K562 (cell line): ENCODE measurements around the gene UBE2M. TPM values are rescaled to one million over a fixed set of nuclear protein-coding genes. Genes with fewer than 3 reads are reported as not detected.

ENCODE experiments used
- ARNT ChIP-seq, 2 experiments: fragments of 450-650 bp; IDR thresholded peaks; 2 replicates each; pipeline ENCODE4 v1.6.1; 2016; ENCODE audit warnings: mild to moderate bottlenecking in 1 of 2
- CHD2 ChIP-seq: IDR thresholded peaks from 2 replicates; pipeline ENCODE4 v1.6.1; 2011; ENCODE audit warnings: low read depth, low read length
- ELF1 ChIP-seq: fragments of 200-800 bp; sonication (Bioruptor generic); IDR thresholded peaks from 2 replicates; pipeline ENCODE4 v1.6.1; 2016; ENCODE audit warnings: missing genetic modification characterization, missing compliant biosample characterization
- EWSR1 ChIP-seq: fragments of 450-650 bp; IDR thresholded peaks from 2 replicates; pipeline ENCODE4 v1.6.1; 2018; ENCODE audit warnings: borderline replicate concordance, mild to moderate bottlenecking, low read depth, moderate library complexity; ENCODE audit not compliant: partially characterized antibody
- KDM5B ChIP-seq: fragments of 200-600 bp; sonication (generic); IDR thresholded peaks from 2 replicates; pipeline ENCODE4 v1.6.1; 2012; ENCODE audit warnings: low read depth, mild to moderate bottlenecking, moderate library complexity, low read length, control low read depth, inconsistent platforms; ENCODE audit not compliant: insufficient replicate concordance
- MXI1 ChIP-seq: IDR thresholded peaks from 2 replicates; pipeline ENCODE4 v1.6.1; 2011; ENCODE audit warnings: low read depth, mild to moderate bottlenecking, improper control_type of control experiment, low read length
- NCOA1 ChIP-seq: fragments of 450-650 bp; IDR thresholded peaks from 2 replicates; pipeline ENCODE4 v1.6.1; 2016; ENCODE audit warnings: low read depth
- NFE2L1 ChIP-seq: fragments of 450-650 bp; IDR thresholded peaks from 2 replicates; pipeline ENCODE4 v1.6.1; 2016; ENCODE audit warnings: missing genetic modification characterization, low read depth, mild to moderate bottlenecking, missing compliant biosample characterization, moderate library complexity, borderline replicate concordance
- SRSF1 ChIP-seq: fragments of 200-400 bp; formaldehyde crosslinking; IDR thresholded peaks from 2 replicates; pipeline ENCODE4 v1.6.1; 2017; ENCODE audit warnings: mild to moderate bottlenecking, low read depth, low read length, moderate library complexity
- SRSF9 ChIP-seq: fragments of 200-400 bp; formaldehyde crosslinking; IDR thresholded peaks from 2 replicates; pipeline ENCODE4 v1.6.1; 2017; ENCODE audit warnings: low read depth, low read length, borderline replicate concordance
- ZBTB8A ChIP-seq: fragments of 450-650 bp; IDR thresholded peaks from 2 replicates; pipeline ENCODE4 v1.6.1; 2018; ENCODE audit warnings: mild to moderate bottlenecking, moderate library complexity; ENCODE audit not compliant: partially characterized antibody
- ZNF121 ChIP-seq: sonication (generic); formaldehyde crosslinking; conservative IDR thresholded peaks from 2 replicates; pipeline ENCODE4 v1.8.0; 2022; ENCODE audit warnings: missing genetic modification reagents
- ZNF134 ChIP-seq: fragments of 250-450 bp; sonication (Bioruptor Pico); conservative IDR thresholded peaks from 2 replicates; pipeline ENCODE4 v1.4.0; 2020
- ZNF165 ChIP-seq: fragments of 250-450 bp; sonication (Bioruptor Pico); IDR thresholded peaks from 2 replicates; pipeline ENCODE4 v1.4.0; 2020; ENCODE audit warnings: borderline replicate concordance
- ZNF24 ChIP-seq: fragments of 450-650 bp; IDR thresholded peaks from 2 replicates; pipeline ENCODE4 v1.6.1; 2016
- ZNF324 ChIP-seq: fragments of 250-450 bp; sonication (Bioruptor Pico); IDR thresholded peaks from 2 replicates; pipeline ENCODE4 v1.4.0; 2020; ENCODE audit warnings: mild to moderate bottlenecking
- ZNF408 ChIP-seq: fragments of 250-450 bp; sonication (Bioruptor Pico); IDR thresholded peaks from 2 replicates; pipeline ENCODE4 v1.4.0; 2020; ENCODE audit warnings: low read depth, mild to moderate bottlenecking, moderate library complexity
- ZNF583 ChIP-seq: fragments of 250-450 bp; sonication (Bioruptor Pico); IDR thresholded peaks from 2 replicates; pipeline ENCODE4 v1.4.0; 2020
- ZNF589 ChIP-seq: fragments of 200-800 bp; sonication (Bioruptor generic); IDR thresholded peaks from 2 replicates; pipeline ENCODE4 v1.6.1; 2016; ENCODE audit warnings: low read depth, missing genetic modification characterization, missing compliant biosample characterization
- polyA plus RNA-seq, 8 experiments: library from polyadenylated mRNA; depleted of rRNA in 4 of 8; stranded (reverse) in 5 of 8; unstranded in 3 of 8; fragments of >200 nt; fragmentation: Nextera tagmentation in 2 of 8; fragmentation: Illumina TruSeq in 1 of 8; extraction: Ambion mirVana in 2 of 8; extraction: Trizol in 1 of 8; gene quantifications; 2 replicates each; pipeline versions ENCODE4 v1.2.1 to v1.2.3, GENCODE V29; 2011 to 2014; ENCODE audit warnings: inconsistent platforms in 1 of 8, missing spikeins in 1 of 8
- total RNA-seq, 7 experiments: library from RNA; depleted of rRNA in 6 of 7; stranded (reverse); fragments of >200 nt in 6 of 7; fragmentation: Illumina TruSeq in 2 of 7; extraction: Trizol in 2 of 7; gene quantifications; 2 replicates each; pipeline versions ENCODE4 v1.2.1 to v1.2.3, GENCODE V29; 2011 to 2021; ENCODE audit warnings: low replicate concordance in 1 of 7
- TF ChIP-seq, protein P1 (sequence below): fragments of 250-450 bp; sonication (Bioruptor Pico); IDR thresholded peaks from 2 replicates; pipeline ENCODE4 v1.6.1; 2021; ENCODE audit warnings: mild to moderate bottlenecking
- TF ChIP-seq, protein P2 (sequence below): fragments of 250-450 bp; sonication (Bioruptor Pico); IDR thresholded peaks from 2 replicates; pipeline ENCODE4 v1.5.0; 2021; ENCODE audit warnings: mild to moderate bottlenecking, borderline replicate concordance
- TF ChIP-seq, protein P3 (sequence below): fragments of 250-450 bp; sonication (Bioruptor Pico); IDR thresholded peaks from 2 replicates; pipeline ENCODE4 v1.5.0; 2021
- TF ChIP-seq, protein P4 (sequence below): fragments of 250-450 bp; sonication (Bioruptor Pico); IDR thresholded peaks from 2 replicates; pipeline ENCODE4 v1.8.0; 2022; ENCODE audit warnings: moderate library complexity, mild to moderate bottlenecking, inconsistent platforms

The UBE2M gene
- total and polyA plus RNA-seq, 9 of the 15 experiments (the other 6 are each of a cell fraction or from before 2014, with no cell fraction given) = 0.92 to 163 (median 85.7) TPM

- TF ChIP-seq, protein P1, sequence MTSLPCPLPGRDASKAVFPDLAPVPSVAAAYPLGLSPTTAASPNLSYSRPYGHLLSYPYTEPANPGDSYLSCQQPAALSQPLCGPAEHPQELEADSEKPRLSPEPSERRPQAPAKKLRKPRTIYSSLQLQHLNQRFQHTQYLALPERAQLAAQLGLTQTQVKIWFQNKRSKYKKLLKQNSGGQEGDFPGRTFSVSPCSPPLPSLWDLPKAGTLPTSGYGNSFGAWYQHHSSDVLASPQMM (CRISPR knock-in tag) = no peak
- TF ChIP-seq KDM5B (no peak), SRSF9 (no peak), ZNF165 (CRISPR knock-in tag) (no peak), ZNF324 (CRISPR knock-in tag) (no peak), SRSF1 (no peak), MXI1 (peak; percentile 61; the same call in 1 of the 2 replicates), ELF1 (tag) (no peak), ZNF589 (no peak), ARNT (IDR thresholded peaks at IDR 0.05) (no peak), NFE2L1 (tag) (no peak), ZNF583 (CRISPR knock-in tag) (no peak), ZBTB8A (no peak), ZNF134 (CRISPR knock-in tag) (no peak), CHD2 (no peak), EWSR1 (no peak), ZNF121 (no peak), ZNF408 (CRISPR knock-in tag) (no peak), ZNF24 (no peak), NCOA1 (no peak)
- TF ChIP-seq, protein P2, sequence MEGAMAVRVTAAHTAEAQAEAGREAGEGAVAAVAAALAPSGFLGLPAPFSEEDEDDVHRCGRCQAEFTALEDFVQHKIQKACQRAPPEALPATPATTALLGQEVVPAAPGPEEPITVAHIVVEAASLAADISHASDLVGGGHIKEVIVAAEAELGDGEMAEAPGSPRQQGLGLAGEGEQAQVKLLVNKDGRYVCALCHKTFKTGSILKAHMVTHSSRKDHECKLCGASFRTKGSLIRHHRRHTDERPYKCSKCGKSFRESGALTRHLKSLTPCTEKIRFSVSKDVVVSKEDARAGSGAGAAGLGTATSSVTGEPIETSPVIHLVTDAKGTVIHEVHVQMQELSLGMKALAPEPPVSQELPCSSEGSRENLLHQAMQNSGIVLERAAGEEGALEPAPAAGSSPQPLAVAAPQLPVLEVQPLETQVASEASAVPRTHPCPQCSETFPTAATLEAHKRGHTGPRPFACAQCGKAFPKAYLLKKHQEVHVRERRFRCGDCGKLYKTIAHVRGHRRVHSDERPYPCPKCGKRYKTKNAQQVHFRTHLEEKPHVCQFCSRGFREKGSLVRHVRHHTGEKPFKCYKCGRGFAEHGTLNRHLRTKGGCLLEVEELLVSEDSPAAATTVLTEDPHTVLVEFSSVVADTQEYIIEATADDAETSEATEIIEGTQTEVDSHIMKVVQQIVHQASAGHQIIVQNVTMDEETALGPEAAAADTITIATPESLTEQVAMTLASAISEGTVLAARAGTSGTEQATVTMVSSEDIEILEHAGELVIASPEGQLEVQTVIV (CRISPR knock-in tag) = 0 out of 2 replicates have a peak, but pooled peaks have one; percentile 48
- TF ChIP-seq, protein P3, sequence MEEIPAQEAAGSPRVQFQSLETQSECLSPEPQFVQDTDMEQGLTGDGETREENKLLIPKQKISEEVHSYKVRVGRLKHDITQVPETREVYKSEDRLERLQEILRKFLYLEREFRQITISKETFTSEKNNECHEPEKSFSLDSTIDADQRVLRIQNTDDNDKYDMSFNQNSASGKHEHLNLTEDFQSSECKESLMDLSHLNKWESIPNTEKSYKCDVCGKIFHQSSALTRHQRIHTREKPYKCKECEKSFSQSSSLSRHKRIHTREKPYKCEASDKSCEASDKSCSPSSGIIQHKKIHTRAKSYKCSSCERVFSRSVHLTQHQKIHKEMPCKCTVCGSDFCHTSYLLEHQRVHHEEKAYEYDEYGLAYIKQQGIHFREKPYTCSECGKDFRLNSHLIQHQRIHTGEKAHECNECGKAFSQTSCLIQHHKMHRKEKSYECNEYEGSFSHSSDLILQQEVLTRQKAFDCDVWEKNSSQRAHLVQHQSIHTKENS (CRISPR knock-in tag) = no peak
- TF ChIP-seq, protein P4, sequence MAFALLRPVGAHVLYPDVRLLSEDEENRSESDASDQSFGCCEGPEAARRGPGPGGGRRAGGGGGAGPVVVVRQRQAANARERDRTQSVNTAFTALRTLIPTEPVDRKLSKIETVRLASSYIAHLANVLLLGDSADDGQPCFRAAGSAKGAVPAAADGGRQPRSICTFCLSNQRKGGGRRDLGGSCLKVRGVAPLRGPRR (CRISPR knock-in tag) = no peak
Measured at GRCh38 chr19:58575183-58576041, 17.0 kb upstream of the UBE2M start (continued).
